Measurements from ENCODE around the gene MYRIP. TPM values are rescaled to one million over a fixed set of nuclear protein-coding genes. Genes with fewer than 3 reads are reported as not detected.

The MYRIP gene
- polyA plus RNA-seq, 3 donors, result not detected

GRCh38 chr3:40044487-40044886 is 235.1 kb downstream of the MYRIP start:
- Mint-ChIP-seq H3K4me1 (no peaks in the 10 kb centered on the region), H3K9me3 (peaks cover 0 to 3% (median 0%) of the 10 kb centered on the region in 7 donors), H3K27me3 (ENCODE audit: low read depth in 3 of 3) (peaks cover 0 to 2% (median 2%) of the 10 kb centered on the region in 3 donors), H3K36me3 (no peaks in the 10 kb centered on the region), H3K27ac (no peak overlapping the region), H3K4me3 (no peak overlapping the region)
- no peaks in the 10 kb centered on the region for H4K20me1 ChIP-seq (ENCODE audit: insufficient read depth, low read length)
- H3K4me1 ChIP-seq (ENCODE audit: control insufficient read depth in 1 of 2, insufficient read depth in 2 of 2, low read length in 2 of 2), result no peaks in the 10 kb centered on the region
- H3K27ac ChIP-seq (ENCODE audit: low read depth in 1 of 2, low read length in 2 of 2), result no peak overlapping the region
- H3K36me3 ChIP-seq (replicated peaks in 1 of 2; ENCODE audit: control insufficient read depth in 1 of 2, insufficient read depth in 2 of 2, low read length in 2 of 2), result no peaks in the 10 kb centered on the region
- no peak overlapping the region for H3K4me3 ChIP-seq (replicated peaks in 1 of 3; ENCODE audit: low read depth in 2 of 3, low read length in 3 of 3)
- H3K9me3 ChIP-seq (replicated peaks in 1 of 2; ENCODE audit: control insufficient read depth in 1 of 2, insufficient read depth in 1 of 2, low read length in 2 of 2), result no peaks in the 10 kb centered on the region
- 94% methylated on average over 2 of the region's 5 CpGs for WGBS (ENCODE audit: insufficient coverage)
- TF ChIP-seq CTCF (IDR thresholded peaks at IDR 0.05), result no peak
- intact Hi-C loops (cut with micrococcal nuclease), result no loop called here
- H3K27me3 ChIP-seq (ENCODE audit: control insufficient read depth in 2 of 2, insufficient read depth in 2 of 2, low read length in 2 of 2), result no peaks in the 10 kb centered on the region
- H3K79me2 ChIP-seq (ENCODE audit: insufficient read depth, low read length), result no peaks in the 10 kb centered on the region
- no peak overlapping the region for H3K4me2 ChIP-seq (replicated peaks; ENCODE audit: extremely low read depth, low read length, poor library complexity, severe bottlenecking)
- no peak for DNase-seq
- H3K9ac ChIP-seq (ENCODE audit: insufficient read depth, low read length, poor library complexity, severe bottlenecking), result no peak overlapping the region
- no peak overlapping the region for H2AFZ ChIP-seq (ENCODE audit: insufficient read depth, low read depth, low read length, poor library complexity, severe bottlenecking)

GRCh38 chr3:40045051-40045450 is 235.6 kb downstream of the MYRIP start:
- Histone ChIP-seq H3K9me3 (replicated peaks in 1 of 2; ENCODE audit: control insufficient read depth in 1 of 2, insufficient read depth in 1 of 2, low read length in 2 of 2) (no peaks in the 10 kb centered on the region), H3K79me2 (ENCODE audit: insufficient read depth, low read length) (no peaks in the 10 kb centered on the region), H3K9ac (ENCODE audit: insufficient read depth, low read length, poor library complexity, severe bottlenecking) (no peak overlapping the region), H3K4me3 (replicated peaks in 1 of 3; ENCODE audit: low read depth in 2 of 3, low read length in 3 of 3) (no peak overlapping the region), H3K36me3 (replicated peaks in 1 of 2; ENCODE audit: control insufficient read depth in 1 of 2, insufficient read depth in 2 of 2, low read length in 2 of 2) (no peaks in the 10 kb centered on the region), H3K27ac (ENCODE audit: low read depth in 1 of 2, low read length in 2 of 2) (no peak overlapping the region), H3K4me2 (replicated peaks; ENCODE audit: extremely low read depth, low read length, poor library complexity, severe bottlenecking) (no peak overlapping the region), H3K27me3 (ENCODE audit: control insufficient read depth in 2 of 2, insufficient read depth in 2 of 2, low read length in 2 of 2) (no peaks in the 10 kb centered on the region), H2AFZ (ENCODE audit: insufficient read depth, low read depth, low read length, poor library complexity, severe bottlenecking) (no peak overlapping the region), H3K4me1 (ENCODE audit: control insufficient read depth in 1 of 2, insufficient read depth in 2 of 2, low read length in 2 of 2) (no peaks in the 10 kb centered on the region), H4K20me1 (ENCODE audit: insufficient read depth, low read length) (no peaks in the 10 kb centered on the region)
- H3K36me3 Mint-ChIP-seq, result no peaks in the 10 kb centered on the region
- intact Hi-C loops (cut with micrococcal nuclease), result no loop called here
- TF ChIP-seq CTCF (IDR thresholded peaks at IDR 0.05), result no peak
- no peak overlapping the region for H3K27ac Mint-ChIP-seq
- H3K4me3 Mint-ChIP-seq, result no peak overlapping the region
- peaks cover 0 to 2% (median 0%) of the 10 kb centered on the region in 3 donors for H3K27me3 Mint-ChIP-seq (ENCODE audit: low read depth in 3 of 3)
- no peak for DNase-seq
- WGBS (ENCODE audit: insufficient coverage), result 100% methylated on average over 2 of the region's 2 CpGs
- peaks cover 0 to 4% (median 3%) of the 10 kb centered on the region in 7 donors for H3K9me3 Mint-ChIP-seq
- no peaks in the 10 kb centered on the region for H3K4me1 Mint-ChIP-seq
